IPS DF 4.7 (cell line): ENCODE data around the gene RPL22.
"Not testable (repeated sequence)": the region's sequence is repeated elsewhere in the genome, so short reads cannot be mapped to it uniquely, and the experiment has no call there.

ENCODE experiments used
- DNase-seq: peaks from one replicate; pipeline ENCODE4 v3.0.0-alpha.2; 2013; ENCODE audit warnings: low spot score; ENCODE audit errors: extremely low read depth

The RPL22 gene

GRCh38 chr1:6234502-6235295, 35.3 kb upstream of the RPL22 start:
- DNase-seq: no peak

GRCh38 chr1:6233376-6233775, 34.0 kb upstream of the RPL22 start:
- no peak for DNase-seq

GRCh38 chr1:6225651-6226050, 26.3 kb upstream of the RPL22 start:
- no peak for DNase-seq

DNA sequence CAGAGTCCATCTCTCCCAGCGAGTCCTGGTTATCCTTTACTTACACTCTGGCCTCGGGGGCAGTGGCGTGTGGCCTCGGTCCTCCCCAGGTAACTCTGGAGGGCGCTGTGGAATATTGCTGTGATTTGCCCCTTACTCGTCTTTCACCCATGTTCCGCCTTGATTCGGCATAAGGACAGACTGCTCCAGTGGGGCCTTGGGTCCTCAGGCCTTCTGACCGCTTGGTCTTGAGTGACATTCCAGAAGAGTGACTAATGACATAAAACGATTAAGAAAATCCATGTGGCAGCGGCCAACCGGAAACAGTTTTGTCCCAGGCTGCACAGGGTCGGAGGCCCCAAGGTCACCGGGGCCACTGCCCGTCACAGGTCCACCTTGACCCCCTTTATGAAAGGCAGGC, 25.3 kb upstream of the RPL22 start:
- no peak for DNase-seq

GRCh38 chr1:6223617-6224016, 24.2 kb upstream of the RPL22 start:
- DNase-seq: no peak

- no peak for DNase-seq
These were observed 23.2 kb upstream of the RPL22 start for GRCh38 chr1:6222636-6223035.

DNA sequence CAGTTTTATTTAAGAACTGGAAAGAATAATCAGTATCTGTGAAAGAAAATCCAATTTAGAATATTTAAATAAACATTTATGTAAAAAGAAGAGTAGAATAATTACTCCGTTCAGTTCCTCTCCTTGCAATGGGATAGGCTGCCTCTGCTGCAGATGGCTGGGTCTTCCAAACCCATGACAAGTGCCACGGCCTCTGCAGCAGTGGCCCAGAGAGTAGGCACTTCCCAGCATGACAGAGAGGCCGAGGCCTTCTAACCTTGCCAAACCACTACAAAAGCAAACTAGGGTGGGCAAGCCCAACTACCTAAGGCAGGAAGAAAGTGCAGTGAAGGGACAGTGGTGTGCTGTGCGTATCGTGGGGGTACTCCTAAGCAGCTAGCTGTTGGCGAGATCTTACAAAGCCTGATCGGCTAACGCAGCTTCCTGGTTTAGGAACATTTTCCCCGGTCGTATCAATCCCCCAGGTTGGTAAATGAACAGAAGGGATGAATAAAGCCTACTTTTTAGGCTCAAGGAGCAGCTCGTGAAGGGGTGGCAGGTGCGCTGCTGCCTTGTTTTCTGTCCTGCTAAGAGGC, 21.9 kb upstream of the RPL22 start:
- no peak for DNase-seq

DNA sequence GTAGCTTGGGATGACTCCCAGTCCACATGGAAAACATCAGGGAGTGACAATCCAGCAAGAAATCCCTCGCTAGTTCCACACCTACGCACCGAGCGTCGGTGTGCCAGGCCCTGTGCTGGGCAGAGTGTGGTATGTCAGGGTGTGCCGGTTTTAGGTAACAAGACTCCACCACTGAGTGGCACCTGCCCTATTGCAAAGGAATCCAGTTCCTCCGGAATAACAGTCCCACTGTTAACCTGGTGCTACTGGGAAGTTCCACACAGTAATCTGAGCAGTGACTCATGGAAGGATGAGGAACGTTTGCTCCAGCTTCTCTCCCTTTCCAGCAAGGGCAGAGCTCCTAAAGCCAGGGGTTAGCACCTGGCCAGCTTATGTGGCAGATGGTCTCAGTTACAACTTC, 20.8 kb upstream of the RPL22 start:
- DNase-seq: no peak

DNA sequence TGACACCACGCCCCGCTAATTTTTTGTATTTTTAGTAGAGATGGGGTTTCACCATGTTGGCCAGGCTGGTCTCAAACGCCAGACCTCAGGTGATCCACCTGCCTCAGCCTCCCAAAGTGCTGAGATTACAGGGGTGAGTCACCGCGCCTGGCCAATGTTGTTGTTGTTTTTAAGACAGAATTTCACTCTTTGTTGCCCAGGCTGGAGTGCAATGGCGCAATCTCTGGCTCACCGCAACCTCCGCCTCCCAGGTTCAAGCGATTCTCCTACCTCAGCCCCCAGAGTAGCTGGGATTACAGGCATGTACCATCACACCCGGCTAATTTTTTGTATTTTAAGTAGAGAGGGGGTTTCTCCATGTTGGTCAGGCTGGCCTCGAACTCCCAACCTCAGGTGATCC, 20.2 kb upstream of the RPL22 start:
- not testable (repeated sequence) for DNase-seq

GRCh38 chr1:6218375-6219164, 19.2 kb upstream of the RPL22 start:
- DNase-seq: no peak

DNA sequence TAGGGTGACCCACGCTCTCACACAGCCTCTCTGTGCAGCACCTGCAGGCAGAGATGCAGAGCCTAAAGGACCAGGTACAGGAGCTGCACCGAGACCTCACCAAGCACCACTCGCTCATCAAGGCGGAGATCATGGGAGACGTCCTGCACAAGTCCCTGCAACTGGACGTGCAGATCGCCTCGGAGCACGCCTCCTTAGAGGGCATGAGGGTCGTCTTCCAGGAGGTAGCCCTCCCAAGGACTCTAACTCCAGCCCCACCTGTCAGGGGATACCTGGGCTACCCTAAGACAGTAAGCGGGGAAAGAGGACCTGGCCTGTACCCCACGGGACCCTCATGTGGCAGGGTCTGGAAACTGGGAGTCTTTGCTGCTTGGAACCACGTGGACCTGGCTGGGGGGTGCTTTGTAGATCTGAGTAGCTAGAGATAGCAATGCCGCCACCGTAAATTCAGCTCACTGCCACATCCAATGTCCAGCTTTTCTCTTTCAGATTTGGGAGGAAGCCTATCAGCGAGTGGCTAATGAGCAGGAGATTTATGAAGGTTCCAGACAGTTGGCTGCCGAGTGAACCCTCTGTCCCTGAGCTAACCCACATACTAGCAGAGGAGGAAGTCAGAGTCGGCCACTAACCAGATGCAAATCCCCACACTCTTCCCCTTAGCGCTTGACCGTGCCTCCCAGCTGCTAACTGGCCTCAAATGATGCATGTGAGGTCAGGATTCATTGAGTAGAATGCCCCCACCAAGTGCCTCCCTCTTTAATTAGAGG, 13.0 kb upstream of the RPL22 start:
- no peak for DNase-seq

DNA sequence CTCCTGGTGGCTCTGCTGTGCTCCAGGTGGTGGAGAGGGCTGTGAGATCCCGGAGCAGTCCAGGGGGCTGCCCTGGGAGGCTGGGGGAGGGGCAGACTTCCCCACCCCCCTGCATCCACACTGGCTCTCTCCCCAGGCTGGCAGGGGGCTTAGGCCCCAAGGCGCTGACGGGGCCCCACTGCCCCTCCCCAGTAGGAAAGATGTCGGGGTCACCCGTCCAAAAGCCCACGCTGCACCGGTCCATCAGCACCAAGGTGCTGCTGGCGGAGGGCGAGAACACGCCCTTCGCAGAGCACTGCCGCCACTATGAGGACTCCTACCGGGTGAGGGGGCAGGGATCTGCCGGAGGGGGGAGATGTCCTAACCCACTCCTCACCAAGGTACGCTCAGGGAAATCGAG, 12.3 kb upstream of the RPL22 start:
- no peak for DNase-seq

DNA sequence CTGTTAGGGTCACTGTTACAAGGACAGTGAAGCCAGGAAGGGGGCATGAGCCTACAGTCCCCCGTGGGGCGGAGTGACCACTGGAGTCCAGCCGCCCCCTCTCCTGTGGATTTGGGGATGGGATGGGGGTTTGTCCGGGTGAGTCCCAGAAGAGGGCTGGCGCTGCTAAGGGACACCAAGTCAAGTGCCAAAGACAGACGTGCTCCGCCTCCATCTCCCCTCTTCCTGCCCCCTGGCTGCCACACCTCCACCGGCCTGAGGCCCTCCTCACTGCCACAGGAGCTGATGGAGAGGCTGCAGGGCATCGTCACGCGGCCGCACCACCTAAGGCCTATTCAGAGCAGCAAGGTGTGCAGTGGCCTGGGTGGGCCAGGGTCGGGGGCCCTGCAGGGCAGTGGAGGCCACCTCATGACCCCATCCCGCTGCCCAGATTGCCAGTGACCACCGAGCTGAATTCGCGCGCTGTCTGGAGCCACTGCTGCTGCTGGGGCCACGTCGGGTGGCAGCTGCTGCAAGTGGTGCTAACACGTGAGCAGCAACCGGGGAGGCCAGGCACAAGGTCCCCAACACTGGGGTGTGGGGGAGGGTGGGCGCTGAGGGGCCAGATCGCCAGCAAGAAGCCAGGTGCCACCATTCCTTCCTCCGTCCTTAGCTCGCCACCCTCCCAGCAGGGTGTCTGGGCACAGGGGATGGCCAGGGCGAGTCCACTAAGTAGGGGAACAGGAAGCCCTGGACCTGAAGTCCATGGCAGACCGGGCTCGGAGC, 11.4 kb upstream of the RPL22 start:
- no peak for DNase-seq

DNA sequence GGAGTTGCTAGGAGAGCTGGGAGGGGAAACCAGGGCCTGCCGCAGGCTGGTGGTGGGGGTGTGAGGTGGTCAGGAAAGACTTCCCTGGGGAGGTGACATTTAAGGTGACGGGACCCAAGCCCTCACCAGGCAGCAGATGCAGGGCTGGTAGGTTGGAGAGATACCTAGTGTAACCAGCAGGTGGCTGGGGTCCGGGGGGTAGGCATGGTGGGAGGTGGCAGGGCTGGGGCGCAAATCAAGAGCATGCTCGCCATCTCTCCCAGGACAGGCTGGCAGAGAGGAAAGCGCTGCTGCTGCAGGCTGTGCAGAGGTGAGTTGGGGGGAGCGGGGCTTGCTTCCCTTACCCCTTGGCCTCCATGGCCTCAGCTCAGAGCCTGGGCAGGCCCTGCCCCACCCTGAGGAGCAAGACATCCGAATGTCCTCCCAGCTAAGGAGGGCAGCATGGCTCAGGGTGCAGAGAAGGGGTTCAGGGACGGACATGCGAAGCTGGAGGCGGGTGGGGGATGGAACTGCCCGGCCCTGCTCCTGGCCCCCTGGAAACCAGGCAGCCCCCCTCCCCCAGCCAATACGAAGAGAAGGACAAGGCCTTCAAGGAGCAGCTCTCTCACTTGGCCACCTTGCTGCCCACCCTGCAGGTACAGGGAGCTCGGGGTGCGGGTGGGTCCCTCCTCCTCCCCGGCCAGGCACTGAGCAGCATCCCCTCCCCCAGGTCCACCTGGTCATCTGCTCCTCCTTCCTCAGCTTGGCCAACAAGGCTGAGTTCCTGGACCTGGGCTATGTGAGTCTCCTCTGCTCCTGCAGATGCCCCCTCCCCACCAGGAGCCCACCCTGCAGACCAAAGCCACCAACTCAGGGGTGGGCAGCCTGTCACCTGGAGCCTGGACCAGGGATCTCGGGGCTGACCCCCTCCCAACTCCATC, 10.5 kb upstream of the RPL22 start:
- DNase-seq: no peak

- no peak for DNase-seq
These were observed 9.6 kb upstream of the RPL22 start for GRCh38 chr1:6208723-6209660.

DNA sequence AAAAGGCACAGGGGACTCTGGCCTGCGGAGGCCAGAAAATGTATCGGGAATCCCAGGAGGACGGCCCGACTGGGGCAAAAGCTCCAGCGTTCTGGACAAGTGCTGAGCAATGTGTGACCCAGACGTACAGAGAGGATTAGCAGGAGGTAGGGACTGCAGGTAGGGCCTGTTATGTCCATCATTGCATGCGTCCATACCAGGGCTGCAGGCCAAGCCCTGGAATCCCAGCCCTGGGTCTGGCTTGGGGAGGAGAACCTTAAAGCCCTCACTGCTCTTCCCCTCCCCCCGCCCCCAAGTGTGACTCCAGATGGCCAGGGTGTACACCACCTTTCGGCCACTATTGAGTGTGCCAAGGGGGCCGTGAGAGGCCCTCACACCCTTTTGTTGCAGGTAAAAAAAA, 8.5 kb upstream of the RPL22 start:
- DNase-seq: no peak

- DNase-seq: no peak
These were observed 7.9 kb upstream of the RPL22 start for GRCh38 chr1:6207075-6207885.

GRCh38 chr1:6206520-6206855, 7.1 kb upstream of the RPL22 start:
- no peak for DNase-seq
